Thyroid gland (tissue), 4 donors: ENCODE measurements around the gene BNIP3.
"Not testable (repeated sequence)": the region's sequence is repeated elsewhere in the genome, so short reads cannot be mapped to it uniquely, and the experiment has no call there.

Experiments
- POLR2A ChIP-seq, 2 donors: fragments of 450-650 bp; IDR thresholded peaks; one replicate each; pipeline ENCODE4 v1.6.1; 2017; ENCODE audit warnings: antibody characterized with exemption in 2 of 2, mild to moderate bottlenecking in 2 of 2, moderate library complexity in 1 of 2
- TF ChIP-seq, protein P1 (sequence below), 6 experiments: fragments of 200-600 bp in 3 of 6; fragments of 450-650 bp in 3 of 6; sonication (generic) in 3 of 6; IDR thresholded peaks; one replicate each; pipeline ENCODE4 v1.5.1; 2016 to 2019; ENCODE audit warnings: antibody characterized with exemption in 6 of 6, mild to moderate bottlenecking in 2 of 6, inconsistent platforms in 1 of 6, moderate library complexity in 1 of 6

DNA sequence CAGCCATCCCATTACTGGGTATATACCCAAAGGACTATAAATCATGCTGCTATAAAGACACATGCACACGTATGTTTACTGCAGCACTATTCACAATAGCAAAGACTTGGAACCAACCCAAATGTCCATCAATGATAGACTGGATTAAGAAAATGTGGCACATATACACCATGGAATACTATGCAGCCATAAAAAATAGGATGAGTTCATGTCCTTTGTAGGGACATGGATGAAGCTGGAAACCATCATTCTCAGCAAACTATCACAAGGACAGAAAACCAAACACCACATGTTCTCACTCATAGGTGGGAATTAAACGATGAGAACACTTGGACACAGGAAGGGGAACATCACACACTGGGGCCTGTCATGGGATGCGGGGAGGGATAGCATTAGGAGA is 6.1 kb upstream of the BNIP3 start:
- TF ChIP-seq, protein P1, sequence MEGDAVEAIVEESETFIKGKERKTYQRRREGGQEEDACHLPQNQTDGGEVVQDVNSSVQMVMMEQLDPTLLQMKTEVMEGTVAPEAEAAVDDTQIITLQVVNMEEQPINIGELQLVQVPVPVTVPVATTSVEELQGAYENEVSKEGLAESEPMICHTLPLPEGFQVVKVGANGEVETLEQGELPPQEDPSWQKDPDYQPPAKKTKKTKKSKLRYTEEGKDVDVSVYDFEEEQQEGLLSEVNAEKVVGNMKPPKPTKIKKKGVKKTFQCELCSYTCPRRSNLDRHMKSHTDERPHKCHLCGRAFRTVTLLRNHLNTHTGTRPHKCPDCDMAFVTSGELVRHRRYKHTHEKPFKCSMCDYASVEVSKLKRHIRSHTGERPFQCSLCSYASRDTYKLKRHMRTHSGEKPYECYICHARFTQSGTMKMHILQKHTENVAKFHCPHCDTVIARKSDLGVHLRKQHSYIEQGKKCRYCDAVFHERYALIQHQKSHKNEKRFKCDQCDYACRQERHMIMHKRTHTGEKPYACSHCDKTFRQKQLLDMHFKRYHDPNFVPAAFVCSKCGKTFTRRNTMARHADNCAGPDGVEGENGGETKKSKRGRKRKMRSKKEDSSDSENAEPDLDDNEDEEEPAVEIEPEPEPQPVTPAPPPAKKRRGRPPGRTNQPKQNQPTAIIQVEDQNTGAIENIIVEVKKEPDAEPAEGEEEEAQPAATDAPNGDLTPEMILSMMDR (IDR thresholded peaks at IDR 0.05), result not testable (repeated sequence)
- TF ChIP-seq POLR2A (IDR thresholded peaks at IDR 0.05), result not testable (repeated sequence)
